Right lobe of liver (tissue), 6 donors: ENCODE measurements around the gene CCL5. TPM values are rescaled to one million over a fixed set of nuclear protein-coding genes. Genes with fewer than 3 reads are reported as not detected.
"Not testable (repeated sequence)": the region's sequence is repeated elsewhere in the genome, so short reads cannot be mapped to it uniquely, and the experiment has no call there.

Source experiments
- ATAC-seq, 4 donors: fragments of 200-7000 bp; cut with Tn5 transposase; one replicate each; pipeline ENCODE4 v1.9.1; 2020; ENCODE audit warnings: mild to moderate bottlenecking in 4 of 4, moderate library complexity in 4 of 4
- DNase-seq, 3 donors: peaks; one replicate each; pipeline ENCODE4 v3.0.0-alpha.2; 2020
- H3K27ac ChIP-seq, 3 donors: fragments of 200-600 bp; one replicate each; pipeline ENCODE4 v1.8.0; 2022
- H3K27me3 ChIP-seq, 2 donors: fragments of 200-600 bp; one replicate each; pipeline ENCODE4 v1.8.0; 2022
- H3K36me3 ChIP-seq, 4 donors: fragments of 200-600 bp; sonication (generic) in 1 of 4; one replicate each; pipeline versions ENCODE4 v1.5.1 to v1.8.0; 2017 to 2022; ENCODE audit warnings: control low read depth in 1 of 4
- H3K4me1 ChIP-seq, 4 donors: fragments of 200-600 bp; sonication (generic) in 1 of 4; one replicate each; pipeline versions ENCODE4 v1.5.1 to v1.8.0; 2017 to 2022; ENCODE audit warnings: control low read depth in 1 of 4
- H3K4me3 ChIP-seq, 3 donors: fragments of 200-600 bp; one replicate each; pipeline ENCODE4 v1.8.0; 2022
- H3K9me3 ChIP-seq, 4 donors: fragments of 200-600 bp; sonication (generic) in 1 of 4; one replicate each; pipeline versions ENCODE4 v1.5.1 to v1.8.0; 2017 to 2022; ENCODE audit warnings: control low read depth in 1 of 4
- CTCF ChIP-seq, 4 donors: fragments of 200-600 bp in 3 of 4; fragments of 450-650 bp in 1 of 4; IDR thresholded peaks; one replicate each; pipeline versions ENCODE4 v1.5.1 to v1.8.0; 2016 to 2022; ENCODE audit warnings: antibody characterized with exemption in 4 of 4, mild to moderate bottlenecking in 2 of 4
- POLR2A ChIP-seq: fragments of 450-650 bp; IDR thresholded peaks from one replicate; pipeline ENCODE4 v1.6.1; 2017; ENCODE audit warnings: antibody characterized with exemption, mild to moderate bottlenecking
- WGBS: methylation state at CpG from one replicate; pipeline ENCODE4 v1.1.6; 2018; ENCODE audit warnings: low coverage, low lambda C conversion rate; ENCODE audit not compliant: insufficient coverage; ENCODE audit errors: missing lambda C conversion rate; 5-methylcytosine and 5-hydroxymethylcytosine counted together
- intact Hi-C, 2 donors: fragments of 100-400 bp; cut with DNase I; formaldehyde crosslinking; loops; one replicate each; pipeline versions ENCODE4 v1.11.2 to v1.14.1; 2022
- total RNA-seq, 6 experiments: library from RNA; depleted of rRNA in 2 of 6; stranded (reverse); fragments of >200 nt in 2 of 6; fragmentation: NEBNext Ultra II Directional in 3 of 6; extraction: Animal tissue kit (Norgen Biotek cat#: 25700) in 3 of 6; gene quantifications; one replicate each; pipeline versions ENCODE4 v1.1.0 to v1.2.4, GENCODE V29; 2016 to 2023
- donor health status: DM: no; HTN: yes; CAD: no.
- donor health status: DM: no; HTN: no; CAD: no.
- donor health status: DM: no; HTN: no; CAD: no.
- donor health status: DM: no; HTN: yes; CAD: no.
- donor health status: DM: no; HTN: yes; CAD: no.

Gene CCL5
- total RNA-seq, 6 experiments from 2014 or later: 0.53 to 3.4 (median 2.5) TPM

DNA sequence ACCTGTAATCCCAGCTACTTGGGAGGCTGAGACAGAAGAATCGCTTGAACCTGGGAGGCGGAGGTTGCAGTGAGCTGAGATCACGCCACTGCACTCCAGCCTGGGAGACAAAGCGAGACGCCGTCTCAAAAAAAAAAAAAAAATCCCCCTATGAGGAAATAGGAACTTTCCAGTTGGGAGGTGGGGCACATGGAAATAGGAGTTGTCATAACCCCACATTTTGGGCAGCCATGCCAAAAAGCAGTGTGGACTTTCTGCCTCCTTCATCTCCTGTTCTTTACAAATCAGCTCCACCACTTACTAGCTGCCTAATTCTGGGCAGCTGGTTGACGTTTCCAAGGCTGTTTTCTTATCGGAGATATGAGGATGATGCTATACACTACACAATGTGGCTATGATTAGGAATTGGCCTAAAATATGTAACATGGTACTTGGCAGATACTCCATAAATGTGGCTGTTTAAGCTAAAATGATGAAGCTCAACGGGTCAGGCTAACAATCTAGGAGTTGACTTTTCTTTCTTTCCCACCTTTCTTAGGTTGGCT lies 21.5 kb upstream of the CCL5 start:
- intact Hi-C loops: no loop called here
- H3K9me3 ChIP-seq: no peaks in the 10 kb centered on the region
- no peak for ATAC-seq

GRCh38 chr17:35900708-35901480 lies 20.7 kb upstream of the CCL5 start:
- no peak overlapping the region for H3K4me3 ChIP-seq
- H3K27ac ChIP-seq: no peak overlapping the region
- ATAC-seq (no peak), DNase-seq (no peak)
- WGBS: 66% methylated on average over 10 of the region's 11 CpGs
- intact Hi-C loops: no loop called here
- no peaks in the 10 kb centered on the region for H3K9me3 ChIP-seq
- no peak for TF ChIP-seq POLR2A
- TF ChIP-seq CTCF (IDR thresholded peaks at IDR 0.05): no peak
- H3K36me3 ChIP-seq: no peaks in the 10 kb centered on the region
- no peaks in the 10 kb centered on the region for H3K27me3 ChIP-seq
- peaks cover 0 to 7% (median 0%) of the 10 kb centered on the region in 4 donors for H3K4me1 ChIP-seq

More for the DNA sequence above, 21.5 kb upstream of the CCL5 start:
- H3K36me3 ChIP-seq: no peaks in the 10 kb centered on the region
- H3K27me3 ChIP-seq: no peaks in the 10 kb centered on the region
- no peak overlapping the region for H3K27ac ChIP-seq
- no peak for DNase-seq
- 88% methylated on average over 8 of the region's 9 CpGs for WGBS
- no peak overlapping the region for H3K4me3 ChIP-seq
- TF ChIP-seq CTCF (IDR thresholded peaks at IDR 0.05) (no peak), POLR2A (no peak)
- peaks cover 0 to 7% (median 0%) of the 10 kb centered on the region in 4 donors for H3K4me1 ChIP-seq

DNA sequence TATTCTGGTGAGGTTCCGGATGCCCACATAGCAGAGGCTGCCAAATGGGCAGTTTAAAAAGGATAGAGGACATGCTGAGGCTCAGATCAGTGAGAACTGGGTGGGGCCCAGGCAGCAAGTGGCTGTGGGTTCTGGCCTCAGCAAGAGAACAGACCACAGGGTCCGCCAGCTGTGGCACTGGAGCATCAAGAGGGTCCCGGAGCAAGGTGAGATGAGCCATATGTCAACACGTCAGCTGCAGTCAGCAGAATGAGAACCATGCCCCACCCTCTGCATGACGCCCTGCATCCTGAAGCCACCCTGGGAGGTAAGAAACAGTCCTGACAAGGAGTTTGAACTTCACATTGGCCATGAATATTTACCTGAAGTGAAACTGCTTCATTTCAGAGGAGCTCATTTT lies 20.1 kb upstream of the CCL5 start:
- TF ChIP-seq CTCF (IDR thresholded peaks at IDR 0.05) (no peak), POLR2A (no peak)
- H3K4me3 ChIP-seq: no peak overlapping the region
- WGBS: 100% methylated on average over 1 of the region's 5 CpGs
- no peaks in the 10 kb centered on the region for H3K36me3 ChIP-seq
- H3K27me3 ChIP-seq: no peaks in the 10 kb centered on the region
- H3K27ac ChIP-seq: no peak overlapping the region
- H3K4me1 ChIP-seq: peaks cover 0 to 7% (median 0%) of the 10 kb centered on the region in 4 donors
- intact Hi-C loops: no loop called here
- H3K9me3 ChIP-seq: no peaks in the 10 kb centered on the region
- no peak for ATAC-seq
- no peak for DNase-seq

GRCh38 chr17:35898283-35899070 lies 18.3 kb upstream of the CCL5 start:
- H3K9me3 ChIP-seq: no peaks in the 10 kb centered on the region
- peak; percentile 91 to 97 (median 94) for ATAC-seq
- TF ChIP-seq CTCF (IDR thresholded peaks at IDR 0.05) (no peak), POLR2A (no peak)
- intact Hi-C loops: no loop called here
- 52% methylated on average over 4 of the region's 6 CpGs for WGBS
- no peaks in the 10 kb centered on the region for H3K27me3 ChIP-seq
- no peak overlapping the region for H3K27ac ChIP-seq
- H3K36me3 ChIP-seq: no peaks in the 10 kb centered on the region
- H3K4me3 ChIP-seq: no peak overlapping the region
- DNase-seq: peak; percentile 79 to 84 (median 82)
- peaks cover 0 to 7% (median 0%) of the 10 kb centered on the region in 4 donors for H3K4me1 ChIP-seq

DNA sequence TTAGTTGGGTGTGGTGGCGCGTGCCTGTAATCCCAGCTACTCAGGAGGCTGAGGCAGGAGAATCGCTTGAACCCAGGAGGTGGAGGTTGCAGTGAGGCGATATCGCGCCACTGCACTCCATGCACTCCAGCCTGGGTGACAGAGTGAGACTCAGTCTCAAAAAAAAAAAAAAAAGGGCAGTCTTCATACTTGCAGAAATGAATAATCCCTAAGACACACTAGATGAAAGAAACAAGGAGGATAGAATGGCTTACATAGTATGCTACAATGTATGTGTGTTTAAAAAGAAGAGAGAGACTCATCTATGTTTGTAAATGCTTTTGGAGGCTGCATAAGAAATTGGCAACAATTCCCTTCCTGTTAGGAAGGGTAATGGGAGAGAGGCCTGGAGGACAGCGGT lies 17.6 kb upstream of the CCL5 start:
- WGBS: 91% methylated on average over 6 of the region's 7 CpGs
- ATAC-seq, H3K4me1 ChIP-seq, H3K27ac ChIP-seq, intact Hi-C loops, DNase-seq, H3K4me3 ChIP-seq, H3K9me3 ChIP-seq, H3K27me3 ChIP-seq, H3K36me3 ChIP-seq: not testable (repeated sequence)
